A673 (cell line): ENCODE results near the gene UCHL1. TPM values are rescaled to one million over a fixed set of nuclear protein-coding genes. Genes with fewer than 3 reads are reported as not detected.

Experiments
- BruUV-seq: library from RNA; stranded (reverse); fragments of 400-500 nt; replicated peaks from 2 replicates; lab custom pipeline; 2021; lab: Mats Ljungman, UMichigan
- CTCF ChIA-PET: fragments of 300-600 bp; sonication (Branson Sonifier 250); formaldehyde crosslinking; loops from one replicate; lab custom pipeline; 2022; ENCODE audit warnings: antibody characterized with exemption; lab: Charles Lee
- POLR2A ChIA-PET: fragments of 300-600 bp; sonication (Branson Sonifier 250); formaldehyde crosslinking; loops from one replicate; lab custom pipeline; 2022; ENCODE audit warnings: antibody characterized with exemption; ENCODE audit not compliant: low non-redundant PET; lab: Charles Lee
- DNase-seq: peaks from one replicate; pipeline ENCODE4 v3.0.0-alpha.2; 2015; ENCODE audit warnings: low spot score
- H3K27ac ChIP-seq: fragments of 200-600 bp; sonication (generic); 2 replicates; pipeline ENCODE4 v1.5.1; 2016; ENCODE audit warnings: mixed run types, low read depth, mild to moderate bottlenecking, mixed read lengths, antibody characterized with exemption, low read length; ENCODE audit not compliant: poor library complexity, severe bottlenecking
- H3K27me3 ChIP-seq: fragments of 200-600 bp; sonication (generic); replicated peaks from 2 replicates; pipeline ENCODE4 v1.6.1; 2017; ENCODE audit warnings: mixed run types, low read depth, mild to moderate bottlenecking, mixed read lengths, antibody characterized with exemption, low read length; ENCODE audit not compliant: insufficient read depth, poor library complexity
- H3K36me3 ChIP-seq: fragments of 200-600 bp; sonication (generic); 2 replicates; pipeline ENCODE4 v1.6.1; 2016; ENCODE audit warnings: mixed run types, mild to moderate bottlenecking, mixed read lengths, antibody characterized with exemption, low read length; ENCODE audit not compliant: insufficient read depth, poor library complexity, severe bottlenecking
- H3K4me1 ChIP-seq: fragments of 200-600 bp; sonication (generic); 2 replicates; pipeline ENCODE4 v1.6.1; 2017; ENCODE audit warnings: mixed run types, mild to moderate bottlenecking, mixed read lengths, antibody characterized with exemption, low read length; ENCODE audit not compliant: insufficient read depth, poor library complexity, severe bottlenecking
- H3K4me3 ChIP-seq: fragments of 200-600 bp; sonication (generic); 2 replicates; pipeline ENCODE4 v1.5.1; 2016; ENCODE audit warnings: low read depth, mixed run types, mild to moderate bottlenecking, mixed read lengths, low read length; ENCODE audit not compliant: poor library complexity, severe bottlenecking
- H3K9me3 ChIP-seq: fragments of 200-600 bp; sonication (generic); 2 replicates; pipeline ENCODE4 v1.6.1; 2016; ENCODE audit warnings: mixed run types, low read depth, mild to moderate bottlenecking, mixed read lengths, antibody characterized with exemption, low read length; ENCODE audit not compliant: poor library complexity, severe bottlenecking
- CTCF ChIP-seq: fragments of 300-800, 200-600 bp; sonication (generic); conservative IDR thresholded peaks from 2 replicates; pipeline ENCODE4 v1.5.1; 2017; ENCODE audit warnings: low read depth, mild to moderate bottlenecking, antibody characterized with exemption, low read length, moderate library complexity, mixed read lengths
- EZH2 ChIP-seq: fragments of 200-600 bp; sonication (generic); IDR thresholded peaks from 2 replicates; pipeline ENCODE4 v1.6.1; 2017; ENCODE audit warnings: borderline replicate concordance, low read depth, mild to moderate bottlenecking, mixed read lengths, antibody characterized with exemption, low read length; ENCODE audit not compliant: poor library complexity, severe bottlenecking
- intact Hi-C: fragments of 100-400 bp; cut with micrococcal nuclease; formaldehyde crosslinking; loops from one replicate; pipeline ENCODE4 v1.10.0; 2022; ENCODE audit not compliant: unreplicated experiment
- total RNA-seq: library from RNA; stranded (reverse); gene quantifications from 2 replicates; pipeline ENCODE4 v1.2.3, GENCODE V29; 2021

Gene UCHL1
- total RNA-seq, 1 experiment from 2014 or later: 959 TPM

GRCh38 chr4:41256131-41256739 lies 493 bp upstream of the UCHL1 start:
- no peaks in the 10 kb centered on the region for H3K9me3 ChIP-seq
- H3K36me3 ChIP-seq: peaks cover 23% of the 10 kb centered on the region
- H3K27ac ChIP-seq: peak overlapping the region; percentile 52
- H3K4me3 ChIP-seq: peak overlapping the region; percentile 93
- H3K27me3 ChIP-seq: no peaks in the 10 kb centered on the region
- DNase-seq: peak; percentile 50
- intact Hi-C loops: loop anchor here (5.0 kb wide), 2 partner anchors 39 to 329 kb away; no protein-coding TSS in a partner anchor
- peaks cover 22% of the 10 kb centered on the region for H3K4me1 ChIP-seq
- POLR2A ChIA-PET: interaction anchor here (0.6 to 1.0 kb wide), 5 partner anchors 10 to 250 kb away, joined by 3 to 7 read pairs (median 3); no protein-coding TSS in a partner anchor
- CTCF ChIA-PET: no interaction called here
- TSS peak; percentile 96 for BruUV-seq
- TF ChIP-seq EZH2: no peak
- TF ChIP-seq CTCF: no peak

- H3K36me3 ChIP-seq: peaks cover 35% of the 10 kb centered on the region
- peak overlapping the region; percentile 95 for H3K27ac ChIP-seq
- ChIA-PET POLR2A (interaction anchor here (0.6 to 1.0 kb wide), 4 partner anchors 41 to 1509 kb away, joined by 3 to 7 read pairs (median 6); no protein-coding TSS in a partner anchor), CTCF (interaction anchor here (0.5 to 0.7 kb wide), 2 partner anchors 43 to 185 kb away, joined by 3 read pairs; partner anchors contain the start of gene APBB2)
- TF ChIP-seq EZH2 (no peak), CTCF (no peak)
- no peaks in the 10 kb centered on the region for H3K9me3 ChIP-seq
- no peaks in the 10 kb centered on the region for H3K27me3 ChIP-seq
- peak; percentile 85 for DNase-seq
- H3K4me3 ChIP-seq: peak overlapping the region; percentile 93
- H3K4me1 ChIP-seq: peaks cover 22% of the 10 kb centered on the region
- BruUV-seq: no TSS peak
- intact Hi-C loops: loop anchor here (5.0 kb wide), 2 partner anchors 40 to 330 kb away; no protein-coding TSS in a partner anchor
Observed at GRCh38 chr4:41257257-41257901, 651 bp downstream of the UCHL1 start.

- peak; percentile 33 for DNase-seq
- H3K27me3 ChIP-seq: no peaks in the 10 kb centered on the region
- peak overlapping the region; percentile 93 for H3K4me3 ChIP-seq
- ChIA-PET POLR2A (no interaction called here), CTCF (no interaction called here)
- H3K27ac ChIP-seq: peak overlapping the region; percentile 95
- intact Hi-C loops: loop anchor here (5.0 kb wide), 2 partner anchors 41 to 331 kb away; no protein-coding TSS in a partner anchor
- no peak for TF ChIP-seq EZH2
- TF ChIP-seq CTCF: no peak
- H3K4me1 ChIP-seq: peaks cover 22% of the 10 kb centered on the region
- peaks cover 40% of the 10 kb centered on the region for H3K36me3 ChIP-seq
- no TSS peak for BruUV-seq
- no peaks in the 10 kb centered on the region for H3K9me3 ChIP-seq
Observed at GRCh38 chr4:41257906-41258305, 1.2 kb downstream of the UCHL1 start.
